ENCODE results near the gene NYAP2.

DNA sequence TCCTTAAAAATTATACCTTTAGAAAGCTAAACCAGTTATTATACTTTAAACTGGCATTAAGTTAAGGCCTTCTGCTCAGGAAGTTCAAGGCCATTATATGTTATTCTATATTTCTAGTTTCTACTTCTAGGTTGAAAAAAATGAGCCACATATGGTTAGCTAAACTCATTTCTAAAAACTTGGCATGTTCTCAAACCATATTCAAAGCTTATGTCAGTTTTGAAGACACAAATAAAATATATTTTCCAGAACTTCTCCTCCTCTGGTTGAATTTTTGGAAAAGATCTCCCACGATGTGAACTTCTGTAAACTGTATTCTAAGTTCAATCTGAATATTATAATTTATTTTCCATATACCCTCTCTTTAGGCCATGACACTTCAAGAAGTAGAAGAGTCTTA, 103.5 kb downstream of the NYAP2 start:
- no peak for TF ChIP-seq CTCF (conservative IDR thresholded peaks at IDR 0.05; ENCODE audit: low read length)
- no peak for TF ChIP-seq EZH2phosphoT487 (IDR thresholded peaks at IDR 0.05; ENCODE audit: borderline replicate concordance, low read depth, low read length)

Data from OCI-LY7 (cell line).